ENCODE measurements around the gene CTNNA3.

Gene CTNNA3

GRCh38 chr10:67004690-67005089, 691.3 kb downstream of the CTNNA3 start:
- Histone ChIP-seq H3K27ac (no peak overlapping the region), H3K27me3 (ENCODE audit: control insufficient read depth, insufficient read depth, low read length) (no peaks in the 10 kb centered on the region), H2AFZ (no peak overlapping the region), H3K4me1 (no peaks in the 10 kb centered on the region), H3K9ac (no peak overlapping the region), H3K4me3 (ENCODE audit: low read depth, low read length) (no peak overlapping the region), H3K36me3 (ENCODE audit: control insufficient read depth, insufficient read depth, low read length) (no peaks in the 10 kb centered on the region), H3K9me3 (ENCODE audit: control insufficient read depth, low read length) (no peaks in the 10 kb centered on the region), H3K4me2 (ENCODE audit: low read length) (no peak overlapping the region), H3K79me2 (no peaks in the 10 kb centered on the region)
- TF ChIP-seq CTCF (IDR thresholded peaks at IDR 0.05): no peak

- Histone ChIP-seq H3K36me3 (ENCODE audit: control insufficient read depth, insufficient read depth, low read length) (no peaks in the 10 kb centered on the region), H3K27me3 (ENCODE audit: control insufficient read depth, insufficient read depth, low read length) (no peaks in the 10 kb centered on the region), H3K9ac (no peak overlapping the region), H3K4me1 (no peaks in the 10 kb centered on the region), H3K4me2 (ENCODE audit: low read length) (no peak overlapping the region), H3K9me3 (ENCODE audit: control insufficient read depth, low read length) (no peaks in the 10 kb centered on the region), H3K27ac (no peak overlapping the region), H2AFZ (no peak overlapping the region), H3K79me2 (no peaks in the 10 kb centered on the region), H3K4me3 (ENCODE audit: low read depth, low read length) (no peak overlapping the region)
- no peak for TF ChIP-seq CTCF (IDR thresholded peaks at IDR 0.05)
Measured at GRCh38 chr10:66999762-67000545, 696.0 kb downstream of the CTNNA3 start.

- Histone ChIP-seq H3K27ac (no peak overlapping the region), H3K9me3 (ENCODE audit: control insufficient read depth, low read length) (no peaks in the 10 kb centered on the region), H3K4me1 (no peaks in the 10 kb centered on the region), H3K36me3 (ENCODE audit: control insufficient read depth, insufficient read depth, low read length) (no peaks in the 10 kb centered on the region), H3K4me2 (ENCODE audit: low read length) (no peak overlapping the region), H2AFZ (no peak overlapping the region), H3K79me2 (no peaks in the 10 kb centered on the region), H3K27me3 (ENCODE audit: control insufficient read depth, insufficient read depth, low read length) (no peaks in the 10 kb centered on the region), H3K4me3 (ENCODE audit: low read depth, low read length) (no peak overlapping the region), H3K9ac (no peak overlapping the region)
- TF ChIP-seq CTCF (IDR thresholded peaks at IDR 0.05): no peak
Measured at GRCh38 chr10:66996996-66997395, 699.0 kb downstream of the CTNNA3 start.

- Histone ChIP-seq H3K9ac (no peak overlapping the region), H3K4me3 (ENCODE audit: low read depth, low read length) (no peak overlapping the region), H3K4me2 (ENCODE audit: low read length) (no peak overlapping the region), H2AFZ (no peak overlapping the region), H3K9me3 (ENCODE audit: control insufficient read depth, low read length) (no peaks in the 10 kb centered on the region), H3K27ac (no peak overlapping the region), H3K27me3 (ENCODE audit: control insufficient read depth, insufficient read depth, low read length) (no peaks in the 10 kb centered on the region), H3K36me3 (ENCODE audit: control insufficient read depth, insufficient read depth, low read length) (no peaks in the 10 kb centered on the region), H3K4me1 (no peaks in the 10 kb centered on the region), H3K79me2 (no peaks in the 10 kb centered on the region)
- TF ChIP-seq CTCF (IDR thresholded peaks at IDR 0.05): no peak
Measured at GRCh38 chr10:66990143-66990830, 705.7 kb downstream of the CTNNA3 start.

Measured in parathyroid adenoma (tissue), 2 donors.